HG03354 (cell line): Measurements from ENCODE around the gene CACUL1.
"Not testable (repeated sequence)": the region's sequence is repeated elsewhere in the genome, so short reads cannot be mapped to it uniquely, and the experiment has no call there.

Experiments
- ATAC-seq: cut with Tn5 transposase; IDR thresholded peaks from one replicate; pipeline ENCODE4 v1.9.1; 2021; ENCODE audit warnings: mild to moderate bottlenecking; ENCODE audit not compliant: unreplicated experiment, poor library complexity, severe bottlenecking

The CACUL1 gene

DNA sequence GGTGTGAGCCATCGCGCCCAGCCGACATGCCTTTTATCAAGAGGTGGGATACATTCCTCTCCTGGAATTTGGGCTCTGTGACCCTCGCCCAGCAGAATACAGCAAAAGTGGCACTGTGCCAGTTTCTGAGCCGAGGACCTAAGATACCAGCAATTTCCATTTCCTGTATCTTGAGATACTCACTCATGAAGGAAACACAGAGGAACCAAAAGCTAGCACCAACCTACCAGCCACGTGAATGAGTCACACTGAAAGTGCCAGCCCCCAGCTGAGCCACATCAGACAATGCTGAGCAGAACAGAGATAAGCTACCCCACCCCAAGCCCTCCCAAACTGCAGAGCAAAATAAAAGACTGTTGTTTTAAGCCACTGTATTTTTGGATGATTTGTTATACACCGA, 56.3 kb downstream of the CACUL1 start:
- peak; percentile 100 for ATAC-seq

DNA sequence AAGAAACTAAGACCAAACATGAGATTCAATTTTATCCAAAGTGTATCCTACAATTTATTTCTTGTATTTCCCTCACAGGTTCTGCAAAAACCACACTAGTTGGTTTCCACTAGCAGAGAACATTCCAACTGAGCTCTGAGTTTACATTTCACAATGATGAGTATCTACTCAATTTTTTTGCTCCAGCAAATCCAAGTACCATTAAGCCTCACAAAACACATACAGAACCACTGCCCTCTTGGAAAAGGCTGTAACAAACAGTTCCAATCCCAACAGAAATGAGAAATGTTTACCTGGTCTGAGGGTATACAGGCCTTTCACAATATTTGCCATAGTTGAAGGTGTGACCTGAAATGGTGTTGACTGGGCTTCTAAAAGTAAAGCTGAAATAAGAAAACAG, 59.9 kb downstream of the CACUL1 start:
- ATAC-seq: no peak

DNA sequence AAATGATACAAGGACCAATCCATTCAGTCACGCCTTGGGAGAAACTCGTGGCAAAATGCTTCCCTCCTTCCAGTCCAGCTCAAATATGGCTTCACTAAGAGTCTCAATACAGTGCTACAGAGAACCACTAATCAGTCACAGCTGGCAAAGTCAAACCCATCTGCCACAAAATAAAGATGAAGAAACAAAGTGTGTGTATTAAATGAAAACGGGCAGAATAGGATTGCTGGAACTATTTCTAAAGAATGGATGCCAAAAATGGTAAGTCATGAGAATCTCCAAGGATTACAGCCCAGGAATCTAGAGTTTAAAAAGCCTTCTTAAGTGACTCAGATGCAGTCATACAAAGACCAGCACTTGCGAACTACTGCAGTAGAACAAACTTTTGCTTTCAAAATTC, 61.9 kb downstream of the CACUL1 start:
- no peak for ATAC-seq

DNA sequence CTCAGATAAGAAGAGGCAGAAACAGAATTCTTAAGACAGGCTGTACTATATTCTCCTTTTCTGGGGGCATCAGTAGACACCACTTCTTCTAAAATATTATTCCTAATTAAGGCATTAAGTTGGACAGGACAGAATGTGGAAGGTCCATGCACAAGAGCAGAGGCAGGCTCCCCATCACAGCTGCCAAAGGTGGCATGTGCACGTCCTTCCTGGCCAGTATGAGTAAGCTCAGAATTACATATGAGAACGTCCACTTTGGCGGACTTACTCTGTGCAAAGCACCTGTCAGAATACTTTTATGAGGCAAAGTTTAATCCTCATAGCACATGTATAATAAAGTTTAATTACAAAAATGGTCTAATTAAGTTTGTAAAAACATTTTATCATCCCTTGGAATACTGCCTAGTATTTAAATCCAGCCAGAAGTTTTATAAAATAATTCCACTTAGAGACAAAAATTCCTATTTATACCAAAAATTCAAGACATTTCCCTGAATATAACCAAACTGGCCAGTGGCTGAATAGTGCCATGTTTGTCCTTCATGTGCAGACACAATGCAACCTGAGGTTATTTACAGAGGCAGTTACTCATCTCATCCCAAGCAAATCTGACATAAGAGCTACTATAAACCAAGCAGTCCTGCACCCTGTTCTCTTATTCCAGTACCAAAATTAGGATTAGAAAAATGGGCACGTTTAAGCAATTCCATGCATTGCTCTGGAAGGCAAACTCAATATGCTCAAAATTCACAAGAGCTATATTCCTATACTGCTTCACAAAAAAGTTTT, 65.5 kb downstream of the CACUL1 start:
- no peak for ATAC-seq

DNA sequence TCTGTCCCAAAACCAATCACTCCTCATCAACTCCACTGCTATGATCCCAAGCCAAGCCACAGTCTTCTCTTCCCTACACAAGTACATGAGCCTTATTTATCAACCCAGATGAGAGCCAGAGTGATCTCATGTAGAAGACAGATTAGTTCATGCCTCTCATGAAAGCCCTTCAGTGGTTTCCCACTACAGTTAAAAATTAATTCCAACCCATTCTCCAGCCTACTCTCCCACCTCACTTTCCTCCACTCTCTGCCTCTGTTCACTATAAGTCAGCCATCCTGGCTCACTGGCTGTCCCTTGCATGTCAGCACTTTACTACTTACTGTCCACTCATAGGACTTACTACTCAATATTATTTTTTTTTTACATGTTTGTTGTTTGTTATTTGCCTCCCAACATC, 67.3 kb downstream of the CACUL1 start:
- ATAC-seq: no peak

DNA sequence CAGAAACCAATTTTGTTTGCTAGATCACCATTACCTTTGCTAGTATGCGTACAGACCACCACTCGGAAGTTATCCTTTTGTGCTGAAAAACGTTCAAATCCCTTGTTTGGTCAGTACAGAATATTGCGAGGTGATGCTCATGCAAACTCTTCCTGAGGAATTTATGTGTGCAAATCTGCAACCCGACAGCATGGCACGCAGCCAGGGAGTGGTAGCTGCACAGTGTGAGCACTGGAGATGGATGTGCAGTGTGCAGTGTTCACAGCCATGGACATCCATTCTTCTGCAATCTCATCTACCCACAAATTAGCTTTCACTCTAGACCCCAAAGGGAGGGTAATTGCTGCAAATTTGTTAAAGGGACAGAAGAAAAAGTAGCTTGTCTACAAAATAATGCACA, 72.2 kb downstream of the CACUL1 start:
- no peak for ATAC-seq

DNA sequence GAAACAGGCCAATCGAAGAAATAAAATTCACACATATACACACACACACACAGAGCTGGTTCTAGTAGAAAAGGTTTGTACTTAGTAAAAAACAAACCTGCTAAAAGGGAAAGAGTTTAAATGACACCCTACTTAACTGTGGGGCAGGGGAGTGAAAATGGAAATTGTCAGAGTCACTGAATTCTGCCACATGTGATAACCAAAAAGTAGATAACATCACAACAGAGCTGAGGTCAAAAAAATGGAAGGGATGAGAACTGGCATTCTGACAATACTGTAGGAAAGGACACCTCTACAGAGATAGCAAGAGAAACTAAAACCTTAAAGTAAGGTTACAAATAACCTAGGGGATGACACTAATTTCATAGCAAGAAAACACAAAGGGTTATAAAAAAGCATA, 74.6 kb downstream of the CACUL1 start:
- ATAC-seq: no peak

DNA sequence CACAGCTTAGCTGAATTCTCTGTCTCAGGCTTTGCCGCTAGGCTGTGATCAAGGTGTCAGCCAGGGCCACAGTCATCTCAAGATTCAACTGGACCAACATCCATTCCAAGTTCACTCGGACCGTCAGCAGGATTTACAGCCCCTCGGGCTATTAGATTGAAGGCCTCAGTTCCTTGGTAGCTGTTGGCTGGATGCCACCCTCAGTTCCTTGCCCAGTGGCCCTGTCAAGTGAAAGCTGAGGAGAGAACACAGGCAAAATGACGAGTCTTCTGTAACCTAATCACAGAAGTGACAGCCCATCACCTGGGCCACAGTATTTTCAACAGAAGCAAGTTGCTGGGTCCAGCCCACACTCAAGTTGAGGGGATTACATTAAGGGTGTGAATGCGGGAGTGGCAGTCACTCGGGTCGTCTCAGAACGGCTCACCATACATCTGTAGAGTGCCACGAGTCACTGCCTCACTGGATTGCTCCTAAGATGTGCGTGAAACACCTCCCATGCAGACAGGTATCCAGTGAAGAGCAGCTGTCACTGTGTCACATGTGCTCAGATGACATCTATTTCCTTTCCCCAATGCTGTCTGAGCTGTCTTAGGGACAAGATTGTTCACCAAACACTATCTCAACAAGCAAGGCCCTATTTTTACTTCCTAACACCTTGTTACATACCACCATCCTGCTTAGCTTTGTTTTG, 80.4 kb downstream of the CACUL1 start:
- no peak for ATAC-seq

DNA sequence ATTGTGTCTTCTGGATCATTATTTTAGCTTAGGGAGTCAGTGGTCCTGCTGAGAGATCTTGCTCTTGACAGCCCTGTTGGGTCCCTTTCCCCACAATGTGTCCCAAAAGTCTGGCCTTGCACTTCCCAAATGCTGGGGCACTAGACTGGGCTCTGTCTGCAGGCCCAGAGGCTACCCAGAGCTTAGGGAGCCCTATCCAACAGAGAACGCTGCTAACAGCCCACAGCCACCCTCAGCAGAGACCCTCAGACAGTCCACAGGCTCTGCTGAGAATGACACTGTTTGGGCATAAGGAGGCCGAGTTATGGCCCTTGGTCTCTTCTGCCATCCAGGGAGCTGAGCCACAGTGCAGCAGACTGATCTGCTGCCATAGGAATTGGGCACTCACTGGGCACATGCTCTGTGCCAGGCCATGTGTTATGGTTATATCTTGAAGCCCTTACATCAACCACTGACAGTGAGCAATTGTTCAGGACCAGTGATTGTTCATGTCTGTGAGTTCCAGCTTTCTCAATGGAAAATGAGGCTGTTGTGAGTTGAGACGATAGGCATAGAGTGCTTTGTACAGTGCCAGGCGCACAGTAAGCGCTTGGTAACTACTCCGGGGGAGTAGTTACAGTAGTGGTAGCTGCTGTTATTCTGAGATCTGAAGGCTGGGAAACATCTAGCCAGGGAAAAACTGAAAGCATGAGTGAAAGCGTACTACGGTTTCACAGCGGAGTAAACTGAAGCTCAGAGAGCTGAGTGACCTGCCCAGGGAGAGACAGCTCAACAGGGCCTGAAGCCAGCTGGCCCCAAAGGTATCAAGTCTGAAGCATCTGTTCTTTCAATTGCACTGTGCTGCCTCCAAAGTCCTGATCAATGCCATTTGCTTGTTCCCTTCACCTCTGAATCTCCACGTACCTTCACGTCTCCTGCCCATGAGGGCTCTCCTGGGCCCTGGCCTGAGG, 81.7 kb downstream of the CACUL1 start:
- ATAC-seq: no peak

DNA sequence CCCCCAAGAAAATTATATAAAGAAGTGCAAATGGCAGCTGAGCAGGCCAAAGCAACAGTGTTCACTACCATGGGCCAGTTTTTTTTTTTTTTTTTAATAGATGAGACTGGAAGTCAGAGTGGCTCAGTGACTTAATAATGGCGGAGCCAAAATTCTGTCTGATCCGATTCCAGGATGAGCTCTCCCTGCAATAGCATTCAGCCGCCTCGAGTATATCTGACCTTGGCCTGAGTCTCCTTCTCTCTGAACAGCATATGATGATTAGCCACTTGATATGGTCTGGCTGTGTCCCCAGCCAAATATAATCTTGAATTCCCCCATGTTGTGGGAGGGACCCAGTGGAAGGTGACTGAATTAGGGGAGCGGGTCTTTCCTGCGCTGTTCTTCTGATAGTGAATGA, 82.6 kb downstream of the CACUL1 start:
- ATAC-seq: no peak

DNA sequence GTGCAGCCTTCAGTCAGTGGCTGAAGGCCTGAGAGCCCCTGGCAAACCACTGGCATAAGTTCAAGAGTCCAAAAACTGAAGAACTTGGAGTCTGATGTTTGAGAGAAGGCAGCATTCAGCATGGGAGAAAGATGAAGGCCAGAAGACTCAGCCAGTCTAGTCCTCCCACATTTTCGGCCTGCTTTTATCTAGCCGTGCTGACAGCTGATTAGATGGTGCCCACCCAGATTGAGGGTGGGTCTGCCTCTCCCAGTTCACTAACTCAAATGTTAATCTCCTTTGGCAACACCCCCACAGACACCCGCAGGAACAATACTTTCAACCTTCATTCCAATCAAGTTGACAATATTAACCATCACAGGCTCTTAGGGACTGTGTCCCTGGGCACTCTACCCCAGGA, 83.5 kb downstream of the CACUL1 start:
- ATAC-seq: not testable (repeated sequence)

DNA sequence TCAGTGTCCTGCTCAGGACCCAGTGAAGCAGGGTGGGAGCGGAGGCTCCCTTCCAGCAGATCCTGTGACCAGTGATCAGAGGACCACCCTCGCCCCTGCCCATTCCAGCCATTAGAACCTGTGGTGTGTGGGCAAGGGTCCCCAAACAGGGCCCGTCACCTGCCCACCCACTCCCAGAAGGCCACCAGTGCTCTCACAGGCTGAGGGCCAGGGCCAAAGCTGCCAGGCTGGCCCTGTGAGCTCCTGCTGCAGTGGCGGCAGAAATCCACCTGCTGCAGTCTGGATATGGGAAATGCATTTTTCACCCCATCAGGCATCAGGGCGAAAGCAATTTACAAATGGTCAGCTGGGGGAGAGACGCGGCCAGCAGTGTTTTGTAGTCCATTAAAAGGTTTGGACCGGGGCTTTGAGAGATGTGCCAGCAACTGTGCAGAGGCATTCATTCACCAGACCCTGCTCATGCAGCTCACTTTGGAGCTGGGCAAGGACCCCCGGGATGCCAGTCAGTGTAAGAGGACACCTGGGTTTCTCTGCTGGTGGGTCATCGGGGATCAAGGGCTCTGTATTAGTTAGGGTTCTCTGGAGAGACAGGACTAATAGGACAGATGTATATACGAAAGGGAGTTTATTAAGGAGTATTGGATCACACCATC, 84.2 kb downstream of the CACUL1 start:
- ATAC-seq: no peak

DNA sequence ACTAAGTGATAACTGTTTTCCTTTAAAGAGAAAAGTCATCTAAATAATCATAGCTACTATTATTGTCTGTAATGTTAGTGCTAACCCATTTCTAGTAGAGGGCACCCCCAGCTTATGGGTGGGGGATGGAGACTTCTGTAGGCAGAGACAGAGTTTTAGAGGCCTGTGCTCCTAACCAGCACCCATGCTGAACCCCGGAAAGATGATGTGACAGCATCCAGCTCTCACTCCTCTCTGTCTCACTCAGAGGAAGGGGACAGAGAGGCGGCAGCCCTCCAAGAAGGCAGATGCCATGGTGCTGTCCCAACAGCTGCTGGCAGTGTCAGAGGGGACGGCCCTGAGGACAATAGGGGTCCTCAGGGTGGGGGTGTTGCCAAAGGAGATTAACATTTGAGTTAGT, 84.9 kb downstream of the CACUL1 start:
- ATAC-seq: no peak

DNA sequence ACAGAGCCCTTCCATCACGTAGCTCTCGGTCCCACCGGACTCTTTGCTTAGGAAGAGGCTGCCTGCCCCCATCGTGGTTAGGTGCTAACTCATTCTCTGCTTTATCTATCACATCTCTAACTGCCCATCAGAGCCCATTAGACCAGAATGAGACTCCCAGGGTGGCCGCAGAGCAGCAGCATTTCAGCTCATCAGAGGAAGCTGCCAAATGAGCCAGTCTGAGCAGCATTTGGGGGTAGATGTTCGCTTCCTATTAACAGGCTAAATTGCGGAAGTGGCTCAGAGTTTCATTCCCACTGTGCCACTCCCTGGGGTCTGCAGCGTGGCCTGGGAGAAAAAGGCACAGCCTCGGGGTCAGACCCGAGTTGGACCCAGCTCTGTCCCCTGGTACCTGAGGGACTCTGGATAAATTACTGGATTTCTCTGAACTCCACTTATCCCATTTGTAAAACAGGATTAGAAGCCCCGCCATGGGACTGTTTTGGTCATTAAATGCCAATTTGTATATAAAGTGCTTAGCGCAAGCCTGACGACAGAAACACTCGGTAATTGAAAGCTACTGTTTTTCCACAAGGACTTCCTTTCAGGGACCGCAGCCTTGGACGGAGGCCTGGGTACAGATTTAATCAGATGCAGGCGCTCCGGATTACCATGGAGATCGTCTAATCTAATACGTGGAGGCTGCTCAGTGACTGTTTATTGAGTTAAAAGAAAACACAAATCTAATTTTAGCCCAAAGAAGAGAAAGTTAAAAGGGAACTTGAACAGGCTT, 85.6 kb downstream of the CACUL1 start:
- no peak for ATAC-seq

DNA sequence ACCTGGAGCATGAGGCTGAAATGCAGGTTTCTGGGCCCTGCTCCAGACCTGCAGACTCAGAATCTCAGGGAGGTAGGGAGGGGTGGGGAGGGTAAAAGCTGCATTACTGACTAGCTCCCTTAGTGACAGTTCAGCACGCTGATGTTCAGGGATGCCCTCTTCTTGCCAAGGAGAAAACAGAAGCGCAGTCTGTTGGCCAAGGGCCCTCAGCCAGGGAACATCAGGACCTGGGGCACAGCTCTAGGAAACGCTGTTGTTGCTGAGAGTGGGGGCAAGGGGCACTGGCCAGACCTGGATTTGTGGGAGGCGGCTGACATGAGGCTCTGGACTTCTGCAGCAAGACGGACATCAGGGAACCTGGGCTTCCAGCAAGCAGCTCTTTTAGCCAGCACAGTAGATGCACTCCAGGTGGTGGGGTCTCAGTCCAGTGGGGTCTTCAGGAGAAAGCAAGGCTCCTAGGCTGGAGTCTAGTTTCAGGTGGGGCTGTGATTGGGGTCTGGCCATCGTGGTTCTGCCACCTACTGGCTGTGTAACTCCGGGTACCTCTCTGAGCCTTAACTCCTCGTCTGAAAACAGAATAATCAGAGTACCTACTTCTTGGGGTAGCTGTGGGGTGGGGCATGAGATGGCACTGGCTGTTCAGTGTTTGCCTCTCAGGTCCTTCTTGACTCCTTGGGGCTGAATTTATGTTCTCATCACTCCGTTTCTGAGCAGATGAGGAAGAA, 86.4 kb downstream of the CACUL1 start:
- no peak for ATAC-seq

DNA sequence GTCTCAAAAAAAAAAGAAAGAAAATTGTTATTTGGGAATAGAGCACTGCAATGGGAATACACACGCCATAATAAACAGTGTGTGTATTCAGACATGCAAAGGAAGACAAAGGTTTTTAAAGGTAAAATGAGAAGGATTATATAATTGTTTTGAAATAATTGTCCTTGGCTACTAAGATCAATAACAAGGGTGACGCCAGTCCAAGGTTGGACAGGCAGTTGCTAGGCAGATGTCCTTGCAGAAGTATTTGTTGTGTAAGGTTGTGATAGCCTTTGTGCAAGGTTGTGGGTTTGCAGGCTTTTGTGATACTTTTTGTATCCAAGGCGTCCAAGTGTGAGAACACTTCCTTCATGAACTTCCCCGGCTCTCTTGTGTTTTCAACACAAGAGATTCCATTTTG, 87.0 kb downstream of the CACUL1 start:
- no peak for ATAC-seq

DNA sequence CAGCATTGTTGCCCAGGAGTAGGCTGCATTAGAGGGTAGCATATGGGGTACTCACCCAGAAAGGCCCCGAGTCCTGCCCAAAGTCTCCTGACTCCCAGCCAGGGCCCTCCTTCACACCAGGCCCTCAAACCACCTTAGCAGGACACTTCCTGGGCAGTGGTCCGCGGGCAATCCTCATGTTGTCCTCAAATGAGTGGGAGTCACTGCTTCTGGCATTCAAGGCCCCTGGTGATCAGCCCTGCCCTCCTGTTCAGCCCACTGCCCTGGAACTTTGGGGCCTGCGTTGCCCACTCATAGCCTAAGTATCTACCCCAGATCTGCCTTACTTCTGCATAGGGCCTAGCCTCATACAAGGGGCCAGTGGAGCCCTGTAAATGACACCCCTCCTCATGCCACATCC, 88.4 kb downstream of the CACUL1 start:
- no peak for ATAC-seq

DNA sequence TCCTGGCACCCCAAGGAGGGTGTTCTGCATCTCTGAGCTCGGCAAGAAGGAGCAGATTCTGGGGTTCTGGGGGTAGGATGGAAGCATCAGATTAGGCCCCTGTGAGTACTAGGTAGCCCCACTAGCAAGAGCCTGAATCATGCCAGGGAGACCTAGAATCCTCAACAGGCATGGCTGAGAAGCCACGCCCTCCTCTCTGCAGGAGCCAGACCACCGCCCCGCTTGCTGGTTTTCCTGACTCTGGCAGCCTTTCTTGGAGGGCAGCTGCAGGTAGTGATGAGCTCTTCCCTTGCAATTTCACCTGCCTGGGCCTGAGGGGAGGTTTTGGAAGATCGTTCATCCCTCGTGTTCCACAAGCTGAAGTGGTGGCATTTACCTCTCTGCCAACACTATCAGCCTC, 90.4 kb downstream of the CACUL1 start:
- ATAC-seq: no peak

DNA sequence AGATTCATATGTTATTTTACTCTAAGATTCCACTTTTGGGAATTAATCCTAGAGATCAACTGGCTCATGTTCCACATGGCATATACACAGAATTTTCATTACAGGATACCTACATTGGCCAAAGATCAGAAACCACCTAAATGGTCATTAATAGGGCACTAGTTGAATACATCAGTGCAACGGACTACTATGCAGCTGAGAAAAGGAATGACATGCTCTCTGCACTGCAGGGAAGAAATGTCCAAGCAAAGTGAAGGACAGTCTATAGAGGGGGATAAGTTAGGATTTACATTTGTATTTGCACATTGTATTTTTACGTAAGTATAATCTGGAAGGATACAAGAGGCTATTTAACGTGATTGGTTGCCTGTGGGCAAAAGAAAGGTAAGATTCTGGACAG, 91.6 kb downstream of the CACUL1 start:
- no peak for ATAC-seq
